Measurements from ENCODE around the gene RAB6B. TPM values are rescaled to one million over a fixed set of nuclear protein-coding genes. Genes with fewer than 3 reads are reported as not detected.

The RAB6B gene
- polyA plus RNA-seq (ENCODE audit: insufficient read length in 3 of 3): 10 to 100 TPM; 17.0 to 18.9 (median 18.4) TPM
- long read RNA-seq, donor 1, full-length matches to known transcripts: 1 of 1 reads
- long read RNA-seq, donor 1, partial matches to known transcripts: 0 of 1 reads
- long read RNA-seq, donor 1, other reads (novel, unspliced or antisense): 0 of 1 reads
- long read RNA-seq, donor 2, full-length matches to known transcripts: 7 of 7 reads
- long read RNA-seq, donor 2, partial matches to known transcripts: 0 of 7 reads
- long read RNA-seq, donor 2, other reads (novel, unspliced or antisense): 0 of 7 reads
- long read RNA-seq, donor 3, full-length matches to known transcripts: 7 of 7 reads
- long read RNA-seq, donor 3, partial matches to known transcripts: 0 of 7 reads
- long read RNA-seq, donor 3, other reads (novel, unspliced or antisense): 0 of 7 reads
- long read RNA-seq, donor 4, full-length matches to known transcripts: 7 of 7 reads
- long read RNA-seq, donor 4, partial matches to known transcripts: 0 of 7 reads
- long read RNA-seq, donor 4, other reads (novel, unspliced or antisense): 0 of 7 reads
- long read RNA-seq, donor 5, full-length matches to known transcripts: 5 of 5 reads
- long read RNA-seq, donor 5, partial matches to known transcripts: 0 of 5 reads
- long read RNA-seq, donor 5, other reads (novel, unspliced or antisense): 0 of 5 reads
- long read RNA-seq, donor 6, full-length matches to known transcripts: 7 of 7 reads
- long read RNA-seq, donor 6, partial matches to known transcripts: 0 of 7 reads
- long read RNA-seq, donor 6, other reads (novel, unspliced or antisense): 0 of 7 reads
- long read RNA-seq, donor 7, full-length matches to known transcripts: 5 of 5 reads
- long read RNA-seq, donor 7, partial matches to known transcripts: 0 of 5 reads
- long read RNA-seq, donor 7, other reads (novel, unspliced or antisense): 0 of 5 reads
- long read RNA-seq, donor 8: 0 reads
- long read RNA-seq, donor 9, full-length matches to known transcripts: 7 of 7 reads
- long read RNA-seq, donor 9, partial matches to known transcripts: 0 of 7 reads
- long read RNA-seq, donor 9, other reads (novel, unspliced or antisense): 0 of 7 reads
- long read RNA-seq, donor 10, full-length matches to known transcripts: 4 of 4 reads
- long read RNA-seq, donor 10, partial matches to known transcripts: 0 of 4 reads
- long read RNA-seq, donor 10, other reads (novel, unspliced or antisense): 0 of 4 reads
- long read RNA-seq, donor 11, full-length matches to known transcripts: 2 of 2 reads
- long read RNA-seq, donor 11, partial matches to known transcripts: 0 of 2 reads
- long read RNA-seq, donor 11, other reads (novel, unspliced or antisense): 0 of 2 reads
- long read RNA-seq, donor 12, full-length matches to known transcripts: 8 of 8 reads
- long read RNA-seq, donor 12, partial matches to known transcripts: 0 of 8 reads
- long read RNA-seq, donor 12, other reads (novel, unspliced or antisense): 0 of 8 reads
- long read RNA-seq, donor 13, full-length matches to known transcripts: 3 of 3 reads
- long read RNA-seq, donor 13, partial matches to known transcripts: 0 of 3 reads
- long read RNA-seq, donor 13, other reads (novel, unspliced or antisense): 0 of 3 reads
- long read RNA-seq, donor 14: 0 reads
- long read RNA-seq, donor 15: 0 reads
- long read RNA-seq, donor 16, full-length matches to known transcripts: 7 of 7 reads
- long read RNA-seq, donor 16, partial matches to known transcripts: 0 of 7 reads
- long read RNA-seq, donor 16, other reads (novel, unspliced or antisense): 0 of 7 reads

DNA sequence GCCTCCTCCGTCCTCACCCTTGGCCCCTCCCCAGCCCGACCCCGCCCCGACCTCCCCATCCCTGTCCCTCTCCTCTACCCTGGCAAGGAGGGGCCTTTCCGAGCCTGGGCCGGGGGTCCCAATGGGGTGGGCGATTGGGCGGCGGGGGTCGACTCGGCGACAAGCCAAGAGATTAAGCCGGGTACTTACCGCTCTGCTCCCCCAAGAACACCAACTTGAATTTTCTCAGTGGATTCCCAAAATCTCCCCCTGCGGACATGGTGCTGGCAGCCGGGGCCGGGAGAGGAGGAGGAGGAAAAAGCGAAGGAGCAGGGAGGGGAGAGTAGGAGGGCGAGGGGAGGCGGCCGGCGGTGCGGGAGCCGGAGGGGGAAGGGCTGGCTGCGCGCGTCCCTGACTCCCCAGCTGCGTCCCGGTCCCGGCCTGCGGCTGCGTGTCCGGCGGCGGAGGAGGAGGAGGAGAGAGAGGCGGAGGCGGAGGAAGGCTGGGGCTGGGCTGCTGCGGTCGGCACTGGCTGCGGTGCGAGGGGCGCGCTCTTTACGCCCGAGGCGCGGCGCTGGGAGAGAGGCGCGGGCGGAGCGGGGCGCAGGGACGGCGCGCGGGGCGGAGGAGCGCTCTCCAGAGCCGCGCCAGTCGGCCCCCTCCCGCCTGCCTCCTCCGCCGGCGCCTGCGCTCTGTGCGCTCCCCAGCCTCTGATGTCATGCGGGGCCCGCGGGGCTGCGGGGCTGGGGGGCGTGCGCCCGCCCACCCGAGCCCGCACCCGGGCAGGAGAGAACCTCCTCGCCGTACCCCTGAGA lies at the start of gene RAB6B:
RAB6B (minus strand) TSS at position 675 of the 794 bp plus-strand sequence; CDS start at position 259, 416 bp downstream.
- peak; percentile 52 for DNase-seq

DNA sequence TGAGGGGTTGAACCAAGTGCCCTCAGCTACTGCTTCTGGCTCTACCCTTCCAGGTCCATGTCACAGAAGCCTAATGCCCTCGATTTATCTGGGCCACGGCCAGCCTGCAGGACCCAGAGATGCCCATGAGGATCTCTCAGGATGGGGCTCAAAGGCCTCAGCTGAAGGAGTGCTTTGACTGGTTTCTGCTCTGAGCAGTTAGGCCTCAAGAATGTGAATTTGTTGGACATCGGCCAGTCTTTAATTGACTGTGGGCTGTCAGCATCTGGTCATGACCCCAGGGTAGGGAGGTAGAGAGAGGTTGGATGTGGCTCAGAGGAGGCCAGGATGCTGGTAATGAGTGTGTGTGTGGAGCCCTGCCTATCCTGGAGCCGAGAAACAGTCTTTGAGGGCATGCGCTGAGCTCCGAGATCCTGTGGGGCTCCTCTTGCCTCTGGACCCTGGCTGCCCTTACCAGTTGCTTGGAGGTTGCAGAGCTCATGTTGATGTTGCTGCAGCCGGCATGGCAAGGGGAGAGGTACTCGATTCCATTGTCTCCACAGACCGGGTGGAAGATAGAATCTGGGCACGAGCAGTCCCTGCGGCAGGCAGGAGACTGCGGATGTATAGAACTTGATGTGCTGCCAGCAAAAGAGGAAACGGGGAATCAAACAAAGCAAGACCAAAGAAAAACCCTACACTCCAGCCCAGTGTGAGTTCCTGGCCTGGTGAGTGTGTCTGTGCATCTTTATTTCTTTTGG lies 49.1 kb upstream of the RAB6B start:
- no peak for DNase-seq

DNA sequence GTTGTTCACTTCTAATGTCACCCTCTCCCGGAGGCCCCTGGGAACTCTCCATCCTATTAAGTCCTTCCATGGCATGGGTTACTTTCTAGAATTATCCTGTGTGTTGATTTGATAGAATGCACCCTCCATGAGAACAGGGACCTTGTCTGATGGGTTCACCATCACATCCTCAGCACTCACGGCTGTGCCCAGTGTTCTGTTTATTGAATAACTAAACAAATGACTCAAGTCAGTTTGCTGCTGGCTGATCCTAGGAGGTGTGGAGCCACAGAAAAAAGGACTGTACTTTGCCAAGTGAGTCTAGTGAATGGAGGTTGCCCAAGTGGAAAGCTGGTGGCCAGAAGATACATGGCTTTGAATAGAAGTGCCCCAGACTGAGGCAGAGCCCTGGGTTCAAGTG lies 48.5 kb upstream of the RAB6B start:
- DNase-seq: no peak

DNA sequence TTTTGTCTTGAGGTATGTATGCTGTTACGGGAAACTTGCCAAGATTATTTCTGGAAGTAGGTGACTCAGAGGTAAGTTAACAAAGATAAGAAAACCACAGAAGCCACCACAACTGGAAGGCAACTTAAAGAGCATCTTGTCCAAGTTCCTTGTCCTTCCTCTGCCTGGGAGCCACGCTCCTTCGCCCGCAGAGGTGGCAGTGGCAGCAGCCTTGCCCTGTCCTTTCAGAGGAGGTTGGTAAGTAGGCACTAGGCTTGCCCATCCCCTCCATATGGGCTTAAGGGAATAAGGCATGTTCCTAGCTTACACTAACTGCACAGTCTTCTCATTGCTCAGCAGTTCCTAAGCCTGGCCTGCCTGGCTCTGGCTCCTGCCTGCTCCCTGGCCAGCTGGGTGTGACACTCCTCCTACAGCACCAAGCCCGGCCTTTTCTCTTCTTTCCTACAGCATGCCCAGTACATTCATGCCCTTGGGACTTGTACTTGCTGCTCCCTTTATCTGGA lies 48.0 kb upstream of the RAB6B start:
- DNase-seq: no peak

DNA sequence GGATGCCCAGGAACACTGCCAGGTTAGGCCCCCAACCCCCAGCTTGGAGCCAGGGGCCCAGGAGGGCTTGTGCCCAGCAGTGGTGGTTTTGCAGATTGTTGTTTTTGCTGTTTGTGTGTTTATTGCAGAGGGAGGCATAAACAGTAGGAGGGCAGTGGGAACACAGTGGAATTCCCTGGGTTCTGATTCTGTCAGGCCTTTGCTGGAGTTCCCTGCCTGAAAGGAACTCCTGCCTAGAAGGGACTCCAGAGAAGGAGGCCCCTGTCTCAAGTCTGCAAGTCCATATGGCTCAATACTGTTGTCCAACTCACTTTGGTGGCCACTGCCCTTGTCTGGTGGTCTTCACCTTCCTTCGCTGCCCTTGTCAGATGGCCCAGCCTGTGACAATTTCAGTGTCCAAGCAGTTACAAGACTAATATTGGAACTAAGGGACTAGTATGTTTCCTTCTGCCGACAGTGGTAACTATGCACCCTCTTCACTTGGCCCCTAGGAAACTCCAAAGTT lies 47.4 kb upstream of the RAB6B start:
- DNase-seq: no peak

DNA sequence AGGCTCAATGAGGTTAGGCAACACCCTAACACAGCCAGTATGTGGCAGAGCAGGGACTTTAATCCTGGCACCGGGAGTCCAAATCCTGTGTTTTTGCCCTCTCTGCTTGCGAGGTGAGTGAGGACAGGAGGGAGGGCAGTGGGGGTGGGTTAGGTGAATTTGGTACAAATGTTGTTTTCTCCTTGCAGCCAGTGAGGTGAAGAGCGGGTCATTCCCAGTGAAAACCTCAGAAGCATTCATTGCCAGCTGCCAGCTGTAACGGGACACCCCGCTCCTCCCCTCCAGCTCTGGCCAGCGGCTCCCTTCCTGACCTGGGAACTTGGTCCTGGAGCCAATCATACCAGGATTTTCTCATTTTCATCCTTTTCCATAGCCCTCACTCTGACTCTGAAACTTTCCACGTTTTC lies 45.7 kb upstream of the RAB6B start:
- DNase-seq: peak; percentile 44

DNA sequence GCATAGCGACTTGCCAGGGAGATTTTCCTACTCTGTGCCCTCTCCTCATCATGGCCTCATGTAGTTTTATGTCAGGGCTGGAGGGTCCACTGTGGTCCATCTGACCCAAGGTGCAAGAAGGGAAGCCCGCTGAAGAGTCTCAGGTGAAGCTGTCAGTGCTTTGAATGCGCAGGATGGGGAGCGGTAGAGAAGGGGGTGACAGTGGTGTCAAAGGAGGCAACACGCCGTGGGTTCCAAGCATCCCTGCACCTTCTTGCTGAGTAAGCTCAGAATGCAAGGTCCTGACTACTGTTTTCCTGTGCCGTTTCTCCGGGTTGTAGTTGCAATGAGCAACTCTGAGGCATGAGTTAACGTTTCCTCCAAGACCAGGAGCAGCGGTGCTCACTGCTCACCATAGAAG lies 44.9 kb upstream of the RAB6B start:
- DNase-seq: no peak

DNA sequence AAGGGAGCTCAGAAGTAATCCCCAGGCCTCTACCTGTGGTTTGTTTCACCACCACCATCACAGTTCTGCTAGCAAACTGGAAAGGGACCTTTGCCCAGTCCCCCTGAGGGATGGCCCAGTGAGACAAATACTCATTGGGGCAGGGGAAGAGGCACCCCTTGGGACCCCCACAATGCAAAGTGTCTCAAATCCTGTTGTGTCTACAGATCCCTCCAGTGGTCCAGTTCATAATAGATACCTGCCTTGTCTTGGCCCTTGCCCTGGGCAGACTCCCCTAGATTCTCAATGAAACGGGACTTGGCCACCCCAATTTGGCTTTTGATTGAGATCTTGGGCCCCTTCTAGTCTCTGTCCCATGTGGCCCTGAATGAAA lies 43.8 kb upstream of the RAB6B start:
- DNase-seq: no peak

DNA sequence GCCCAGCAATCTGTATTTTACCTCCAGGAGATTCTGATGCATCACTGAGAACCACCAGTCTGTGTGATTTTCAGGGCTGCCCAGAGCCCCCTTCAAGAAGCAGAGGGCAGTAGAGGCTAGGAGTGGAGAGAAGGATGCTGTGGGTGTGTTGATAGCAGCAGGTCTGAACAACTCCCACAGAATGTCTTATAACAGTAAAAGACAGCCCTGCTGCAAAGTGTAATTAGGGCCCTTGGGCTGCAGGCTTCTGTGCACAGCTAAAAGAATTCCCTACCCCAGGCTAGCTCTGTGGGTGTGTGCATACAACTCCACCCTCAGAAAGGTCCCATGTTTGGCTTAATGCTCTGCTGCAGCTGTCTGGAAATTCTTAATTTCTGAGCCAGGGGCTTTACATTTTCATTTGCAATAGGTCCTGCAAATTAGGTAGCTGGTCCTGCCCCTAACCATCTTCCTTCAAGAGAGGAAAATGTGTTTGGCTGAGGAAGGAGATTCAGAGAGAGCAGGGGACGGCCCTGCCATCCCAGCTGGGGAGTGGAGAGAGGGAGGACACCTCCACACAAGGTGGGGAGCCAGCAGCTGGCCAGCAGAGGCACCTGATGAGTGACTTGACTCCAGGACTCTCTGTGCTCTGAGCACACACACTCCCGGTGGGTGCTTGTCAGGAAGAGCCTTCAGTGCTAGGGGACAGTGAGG lies 43.2 kb upstream of the RAB6B start:
- no peak for DNase-seq

DNA sequence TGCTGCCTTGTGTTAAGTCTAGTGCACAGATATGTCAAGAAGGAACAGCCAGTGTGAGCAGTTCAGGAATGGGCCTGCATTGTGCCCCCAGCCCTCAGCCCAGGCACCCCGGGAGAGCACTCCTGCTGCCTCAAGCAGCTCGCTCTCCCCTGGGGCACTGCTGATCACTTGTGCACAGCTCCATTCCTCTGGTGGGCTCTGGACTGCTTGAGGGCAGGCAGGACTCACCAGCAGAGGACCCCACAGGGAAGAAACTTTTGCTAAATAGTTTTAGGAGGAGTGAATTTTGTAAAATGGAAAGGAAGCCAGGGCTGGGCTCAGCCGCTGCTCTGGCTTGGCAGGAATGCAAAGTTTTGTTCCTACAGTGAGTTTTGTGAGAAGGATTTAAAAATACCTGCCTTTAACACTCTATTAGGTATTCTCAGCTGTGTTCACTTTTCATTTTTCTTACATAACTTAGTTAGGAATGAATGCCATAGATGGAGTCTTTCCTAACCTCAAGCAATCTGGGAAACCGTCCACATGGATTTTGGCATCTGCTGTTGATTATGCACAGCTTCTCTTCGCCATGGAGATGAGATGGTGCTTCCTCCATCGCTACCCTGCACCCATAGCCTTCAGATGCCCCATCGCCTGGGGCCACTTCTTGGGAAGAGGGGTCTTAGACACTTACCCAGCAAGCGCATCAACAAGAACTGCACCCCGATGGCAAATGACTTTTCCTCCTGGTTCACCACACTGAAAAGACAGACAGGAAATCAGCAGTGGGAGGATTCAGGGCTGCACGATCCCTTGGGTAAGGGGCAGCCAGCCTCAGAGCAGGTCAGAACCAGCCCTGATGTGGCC lies 42.3 kb upstream of the RAB6B start:
- no peak for DNase-seq

DNA sequence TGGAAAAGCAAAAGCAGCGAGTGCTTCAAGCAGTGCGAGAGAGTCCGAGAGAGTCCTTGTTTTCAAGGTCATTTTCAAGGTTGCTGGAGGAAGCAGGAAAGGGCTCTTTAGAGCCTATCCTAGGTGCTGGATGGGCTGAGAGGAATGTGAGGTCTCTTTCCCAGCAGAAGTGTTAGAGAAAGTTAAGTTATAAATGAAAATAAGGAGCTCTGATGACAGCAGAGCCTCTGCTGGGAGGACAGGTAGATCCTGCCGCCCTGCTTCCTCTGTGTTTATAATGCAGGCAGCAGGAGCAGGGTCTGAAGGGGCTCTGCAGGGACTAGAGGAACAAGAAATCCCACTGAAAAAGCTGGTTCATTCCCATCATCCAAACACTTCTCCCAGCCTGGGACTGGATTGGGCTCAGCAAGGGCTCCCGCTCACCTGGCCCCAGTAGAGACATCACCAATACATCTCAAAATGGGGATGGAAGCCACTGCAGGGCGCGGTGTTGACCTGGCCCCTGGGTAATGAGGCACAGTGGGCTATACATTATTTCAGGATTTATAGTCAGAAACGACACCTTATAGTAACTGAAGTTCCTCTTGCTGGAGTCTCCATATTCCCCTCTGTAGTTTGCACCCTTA lies 41.5 kb upstream of the RAB6B start:
- DNase-seq: no peak

DNA sequence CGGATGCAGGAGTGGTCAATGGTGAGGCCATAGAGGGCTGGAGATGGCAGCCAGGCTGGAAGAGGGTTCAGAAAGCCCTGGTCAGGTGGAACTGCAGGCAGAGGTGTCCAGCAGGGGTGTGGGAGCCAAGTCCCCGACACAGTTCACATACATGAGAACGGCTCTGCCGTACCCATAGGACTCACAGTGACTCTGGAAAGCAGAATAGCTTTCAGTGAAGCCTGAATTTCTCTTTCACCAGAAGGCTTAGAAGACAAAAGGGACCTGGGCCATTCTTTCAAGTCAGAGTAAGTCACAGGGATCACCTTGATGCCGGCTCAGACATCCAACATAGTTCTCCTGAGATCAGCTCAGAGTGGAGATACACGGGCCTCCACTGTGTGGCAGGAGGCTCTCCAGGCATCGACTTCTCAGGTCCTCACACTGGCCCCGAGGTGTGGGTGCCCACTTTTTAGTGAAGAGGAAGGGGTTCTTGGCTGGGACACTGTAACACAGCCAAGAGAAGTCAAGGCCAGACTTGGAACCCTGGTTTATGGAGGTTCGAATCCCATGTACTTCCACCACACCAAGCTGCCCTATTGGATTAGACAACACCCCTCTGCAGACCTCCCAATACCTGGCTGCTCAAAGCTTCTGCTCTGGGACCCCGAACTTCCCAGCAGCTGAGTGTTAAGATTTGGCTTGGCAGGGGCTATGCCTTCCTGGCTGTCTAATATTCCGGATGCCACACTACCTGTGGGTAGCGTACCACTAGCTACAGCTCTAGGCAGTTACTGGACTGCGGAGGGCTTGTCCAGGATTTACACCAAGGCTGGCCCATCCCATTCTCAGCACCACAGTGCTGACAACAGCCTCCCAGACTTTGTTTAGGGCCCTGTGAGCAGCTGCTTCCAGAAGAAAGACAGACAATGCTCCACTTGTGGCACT lies 40.4 kb upstream of the RAB6B start:
- DNase-seq: no peak

DNA sequence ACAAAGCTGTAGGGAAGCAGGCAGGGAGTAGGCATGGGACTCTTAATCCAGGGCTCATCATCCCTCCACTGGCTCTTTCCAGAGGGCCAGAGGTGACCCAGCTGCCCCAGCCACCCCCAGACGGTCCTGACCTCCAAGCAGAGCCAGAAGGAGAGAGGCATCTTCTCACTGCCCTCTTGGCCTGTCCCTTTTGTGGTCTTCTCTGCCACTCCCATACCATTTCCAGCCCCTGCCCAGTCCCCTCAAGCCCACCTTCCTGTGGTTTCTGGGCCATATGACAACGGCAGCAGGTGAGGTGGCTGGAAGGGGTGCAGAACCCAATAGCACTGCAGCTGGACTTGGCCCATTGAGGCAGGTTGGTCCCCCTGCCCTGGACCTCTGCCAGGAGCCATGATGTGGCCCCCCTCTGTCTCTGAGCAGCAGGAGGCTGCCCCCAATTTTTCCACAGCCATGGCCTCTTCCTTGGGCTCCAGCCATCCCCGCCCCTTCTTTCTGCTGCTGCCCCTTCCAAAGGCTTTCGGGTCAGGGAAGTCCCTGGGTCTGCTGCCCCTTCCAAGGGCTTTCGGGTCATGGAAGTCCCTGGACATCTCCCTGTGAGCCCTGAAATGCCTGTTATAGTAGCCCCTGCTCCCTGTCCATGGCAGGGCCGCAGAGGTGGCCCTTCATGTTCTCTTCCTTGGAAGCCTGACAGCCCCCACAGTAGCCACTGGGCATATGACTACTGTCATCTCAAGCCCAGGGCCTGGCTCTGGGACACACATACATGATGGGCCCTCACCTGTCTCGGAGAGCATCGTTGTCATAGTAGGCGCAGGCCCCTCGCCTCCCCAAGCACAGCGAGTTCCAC lies 39.5 kb upstream of the RAB6B start:
- no peak for DNase-seq

DNA sequence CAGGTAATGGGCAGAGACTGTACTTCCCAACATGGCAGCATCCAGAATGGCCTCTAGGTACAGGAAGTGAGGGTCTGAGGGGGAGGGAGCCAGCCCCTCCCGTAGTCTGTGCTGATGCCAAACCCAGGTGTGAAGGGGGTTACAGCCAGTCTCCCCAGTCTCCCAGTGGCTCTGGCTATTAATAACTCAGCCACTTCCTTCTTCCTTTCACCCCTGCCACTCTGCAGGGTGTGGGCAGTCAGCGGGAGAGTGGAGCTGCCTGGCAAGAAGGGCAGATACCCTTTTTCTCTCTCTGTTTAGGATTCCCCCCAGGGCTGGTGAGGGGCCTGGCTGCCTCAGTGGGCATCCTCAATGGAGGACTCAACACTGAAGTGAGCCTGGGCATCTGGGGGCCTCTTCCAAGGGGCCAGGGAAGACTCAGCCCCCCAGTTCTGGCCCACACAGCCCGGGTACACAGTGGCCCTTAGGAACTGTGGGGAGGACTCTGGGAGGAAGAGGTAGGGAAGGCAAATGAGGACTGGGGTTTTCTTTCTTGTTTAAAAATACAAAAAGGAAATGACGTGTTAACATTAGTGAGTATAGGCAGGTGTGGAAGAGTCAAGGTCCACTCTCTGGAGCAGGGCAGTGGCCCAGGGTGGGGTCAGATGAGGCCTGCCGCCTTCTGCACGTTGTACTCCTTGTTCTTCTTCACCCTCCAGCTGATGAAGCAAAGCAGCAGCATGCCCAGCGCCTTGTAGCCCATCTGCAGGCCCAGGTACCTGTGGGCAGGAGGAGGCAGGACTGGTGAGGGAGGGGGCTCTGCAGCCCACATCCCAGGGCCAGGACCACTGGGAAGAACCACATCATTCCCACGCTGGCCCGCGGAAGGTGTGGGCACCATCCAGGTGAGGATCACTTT lies 38.6 kb upstream of the RAB6B start:
- no peak for DNase-seq
